HL-60 (cell line): ENCODE results near the gene TBX15.

Source experiments
- DNase-seq, 2 experiments: peaks; one replicate each; pipeline ENCODE4 v3.0.0-alpha.2; 2010 to 2020; ENCODE audit warnings: low read depth in 1 of 2, low spot score in 1 of 2
- H3K27ac ChIP-seq: fragments of 250-450 bp; sonication (Bioruptor Pico); replicated peaks from 2 replicates; pipeline ENCODE4 v1.5.1; 2020; ENCODE audit warnings: mild to moderate bottlenecking, moderate library complexity
- H3K27me3 ChIP-seq: fragments of 250-450 bp; sonication (Bioruptor Pico); 2 replicates; pipeline ENCODE4 v1.5.1; 2021; ENCODE audit warnings: mild to moderate bottlenecking, moderate library complexity; ENCODE audit not compliant: insufficient read depth, poor library complexity, severe bottlenecking
- H3K4me3 ChIP-seq: replicated peaks from 2 replicates; pipeline ENCODE4 v1.5.1; 2011; ENCODE audit warnings: mild to moderate bottlenecking, control low read depth, low read length; ENCODE audit not compliant: insufficient read depth
- CTCF ChIP-seq: IDR thresholded peaks from one replicate; pipeline ENCODE4 v1.5.1; 2011; ENCODE audit warnings: low read length, control low read depth, inconsistent platforms; ENCODE audit not compliant: insufficient read depth
- GABPA ChIP-seq: IDR thresholded peaks from 2 replicates; pipeline ENCODE4 v1.6.1; 2012; ENCODE audit warnings: low read depth
- POLR2AphosphoS5 ChIP-seq: IDR thresholded peaks from 2 replicates; pipeline ENCODE4 v1.6.1; 2012; ENCODE audit warnings: low read depth
- REST ChIP-seq: IDR thresholded peaks from 2 replicates; pipeline ENCODE4 v1.6.1; 2012; ENCODE audit warnings: low read depth; ENCODE audit not compliant: insufficient replicate concordance
- SPI1 ChIP-seq: IDR thresholded peaks from 2 replicates; pipeline ENCODE4 v1.6.1; 2012; ENCODE audit warnings: low read depth, mild to moderate bottlenecking, borderline replicate concordance

The TBX15 gene

GRCh38 chr1:119027759-119028158 lies 39.6 kb upstream of the TBX15 start:
- TF ChIP-seq SPI1: no peak
- Histone ChIP-seq H3K4me3 (no peak overlapping the region), H3K27me3 (no peaks in the 10 kb centered on the region), H3K27ac (no peak overlapping the region)
- DNase-seq: no peak

- H3K27me3 ChIP-seq: no peaks in the 10 kb centered on the region
- no peak for DNase-seq
- no peak overlapping the region for H3K4me3 ChIP-seq
- TF ChIP-seq REST: no peak
- no peak for TF ChIP-seq POLR2AphosphoS5
- no peak for TF ChIP-seq GABPA
- TF ChIP-seq CTCF: no peak
- no peak for TF ChIP-seq SPI1
- H3K27ac ChIP-seq: no peak overlapping the region
These were observed 38.8 kb upstream of the TBX15 start for GRCh38 chr1:119026956-119027355.

- Histone ChIP-seq H3K27me3 (peaks cover 3% of the 10 kb centered on the region), H3K27ac (no peak overlapping the region), H3K4me3 (no peak overlapping the region)
- no peak for DNase-seq
- TF ChIP-seq CTCF (no peak), REST (no peak), GABPA (no peak), SPI1 (no peak), POLR2AphosphoS5 (no peak)
These were observed 27.4 kb upstream of the TBX15 start for GRCh38 chr1:119015547-119015946.

GRCh38 chr1:119012383-119012782 lies 24.2 kb upstream of the TBX15 start:
- DNase-seq: no peak
- H3K4me3 ChIP-seq: no peak overlapping the region
- H3K27ac ChIP-seq: no peak overlapping the region
- H3K27me3 ChIP-seq: peaks cover 31% of the 10 kb centered on the region
- no peak for TF ChIP-seq GABPA
- TF ChIP-seq SPI1: no peak
- no peak for TF ChIP-seq CTCF
- TF ChIP-seq POLR2AphosphoS5: no peak
- TF ChIP-seq REST: no peak
